ENCODE results near the gene NPLOC4.
A peak's percentile ranks its signal among the peaks of the same experiment; 100 is the strongest.

Gene NPLOC4

DNA sequence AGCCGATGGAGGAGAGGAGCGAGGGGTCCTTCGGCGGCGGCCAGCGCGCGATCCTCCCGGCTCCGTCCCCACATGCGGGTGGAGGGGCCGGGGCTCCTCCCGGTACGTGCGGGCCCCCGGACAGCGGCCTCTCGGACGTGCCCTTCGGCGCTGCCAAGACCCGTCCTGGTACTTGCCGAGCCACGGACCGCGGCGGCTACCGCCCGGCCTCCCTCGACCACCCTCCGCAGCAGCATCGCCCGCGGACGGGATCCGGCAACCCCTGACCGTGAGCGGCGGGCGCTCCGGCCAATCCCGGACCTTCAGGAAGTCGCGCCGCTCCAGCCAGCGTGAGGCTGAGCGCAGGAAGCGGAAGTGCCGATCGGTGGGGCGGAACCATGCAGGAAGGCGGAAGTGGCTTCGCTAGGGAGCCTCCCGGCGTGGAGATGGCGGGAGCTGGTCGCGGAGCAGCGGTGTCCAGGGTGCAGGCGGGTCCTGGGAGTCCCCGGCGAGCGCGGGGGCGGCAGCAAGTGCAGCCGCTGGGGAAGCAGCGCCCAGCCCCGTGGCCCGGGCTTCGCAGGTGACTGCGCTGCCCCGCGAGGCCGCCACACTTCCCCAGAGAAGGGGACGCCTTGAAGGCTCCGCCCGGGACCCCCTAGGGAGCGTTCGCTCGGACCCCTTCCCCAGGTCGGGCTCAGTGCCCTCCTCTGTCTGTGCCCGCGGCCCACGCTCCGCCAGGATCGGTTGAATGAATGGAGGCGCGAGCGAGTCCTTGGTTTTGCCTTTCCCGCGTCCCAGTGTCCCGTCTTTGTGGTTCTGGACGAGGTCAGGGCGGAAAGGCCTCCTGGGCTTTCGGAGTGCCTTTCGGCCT, 29.7 kb upstream of the NPLOC4 start, which contains the start of the genes CCDC137 and OXLD1 (continued):
- TF ChIP-seq ZXDB (tag by site-specific recombination; IDR thresholded peaks at IDR 0.05) (peak; percentile 75; the same call in 1 of the 2 replicates), ZNF423 (tag by site-specific recombination; IDR thresholded peaks at IDR 0.05) (peak; percentile 35; the same call in 1 of the 2 replicates), EGR2 (tag by site-specific recombination; IDR thresholded peaks at IDR 0.05; ENCODE audit: low read depth) (peak; percentile 56), RBAK (tag by site-specific recombination; IDR thresholded peaks at IDR 0.05) (no peak), ZNF785 (tag by site-specific recombination; IDR thresholded peaks at IDR 0.05) (0 out of 2 replicates have a peak, but pooled peaks have one; percentile 62), ZBTB7A (tag by site-specific recombination; IDR thresholded peaks at IDR 0.05; ENCODE audit: low read depth) (peak; percentile 74; the same call in 1 of the 2 replicates), ZFHX2 (tag by site-specific recombination; conservative IDR thresholded peaks at IDR 0.05) (peak; percentile 69), ZBTB20 (tag by site-specific recombination; IDR thresholded peaks at IDR 0.05) (peak; percentile 97), ZNF561 (tag by site-specific recombination; IDR thresholded peaks at IDR 0.05; ENCODE audit: borderline replicate concordance) (peak; percentile 78; the same call in 1 of the 2 replicates), GLIS1 (tag by site-specific recombination; IDR thresholded peaks at IDR 0.05) (peak; percentile 75), ELK4 (IDR thresholded peaks at IDR 0.05; ENCODE audit: borderline replicate concordance, low read depth, low read length) (peak; percentile 85; the same call in 1 of the 2 replicates), ZNF391 (tag by site-specific recombination; IDR thresholded peaks at IDR 0.05; ENCODE audit: borderline replicate concordance, low read depth) (no peak), SP7 (tag by site-specific recombination; IDR thresholded peaks at IDR 0.05) (0 out of 2 replicates have a peak, but pooled peaks have one; percentile 28), KLF16 (tag by site-specific recombination; IDR thresholded peaks at IDR 0.05) (peak; percentile 24; the same call in 1 of the 2 replicates), ZNF610 (tag by site-specific recombination; IDR thresholded peaks at IDR 0.05; ENCODE audit: borderline replicate concordance) (0 out of 2 replicates have a peak, but pooled peaks have one; percentile 12), ZBTB8A (tag by site-specific recombination; IDR thresholded peaks at IDR 0.05) (peak; percentile 49; the same call in 1 of the 2 replicates), ZNF10 (tag by site-specific recombination; IDR thresholded peaks at IDR 0.05) (peak; percentile 40; the same call in 1 of the 2 replicates), YY2 (tag by site-specific recombination; IDR thresholded peaks at IDR 0.05) (peak; percentile 92), ZNF600 (tag by site-specific recombination; IDR thresholded peaks at IDR 0.05) (peak; percentile 46), ZNF626 (tag by site-specific recombination; IDR thresholded peaks at IDR 0.05) (no peak), ZNF394 (tag by site-specific recombination; IDR thresholded peaks at IDR 0.05; ENCODE audit: borderline replicate concordance) (peak; percentile 42; the same call in 1 of the 2 replicates), ZNF366 (tag by site-specific recombination; conservative IDR thresholded peaks at IDR 0.05) (peak; percentile 58), ZNF660 (tag by site-specific recombination; IDR thresholded peaks at IDR 0.05) (peak; percentile 60), ZNF398 (tag by site-specific recombination; IDR thresholded peaks at IDR 0.05) (no peak), ZFP3 (tag by site-specific recombination; IDR thresholded peaks at IDR 0.05; ENCODE audit: low read depth) (no peak), ZNF211 (tag by site-specific recombination; IDR thresholded peaks at IDR 0.05; ENCODE audit: low read depth) (no peak)
- TF ChIP-seq, protein P1, sequence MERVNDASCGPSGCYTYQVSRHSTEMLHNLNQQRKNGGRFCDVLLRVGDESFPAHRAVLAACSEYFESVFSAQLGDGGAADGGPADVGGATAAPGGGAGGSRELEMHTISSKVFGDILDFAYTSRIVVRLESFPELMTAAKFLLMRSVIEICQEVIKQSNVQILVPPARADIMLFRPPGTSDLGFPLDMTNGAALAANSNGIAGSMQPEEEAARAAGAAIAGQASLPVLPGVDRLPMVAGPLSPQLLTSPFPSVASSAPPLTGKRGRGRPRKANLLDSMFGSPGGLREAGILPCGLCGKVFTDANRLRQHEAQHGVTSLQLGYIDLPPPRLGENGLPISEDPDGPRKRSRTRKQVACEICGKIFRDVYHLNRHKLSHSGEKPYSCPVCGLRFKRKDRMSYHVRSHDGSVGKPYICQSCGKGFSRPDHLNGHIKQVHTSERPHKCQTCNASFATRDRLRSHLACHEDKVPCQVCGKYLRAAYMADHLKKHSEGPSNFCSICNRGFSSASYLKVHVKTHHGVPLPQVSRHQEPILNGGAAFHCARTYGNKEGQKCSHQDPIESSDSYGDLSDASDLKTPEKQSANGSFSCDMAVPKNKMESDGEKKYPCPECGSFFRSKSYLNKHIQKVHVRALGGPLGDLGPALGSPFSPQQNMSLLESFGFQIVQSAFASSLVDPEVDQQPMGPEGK (tag by site-specific recombination; IDR thresholded peaks at IDR 0.05): peak; percentile 63
- TF ChIP-seq, protein P2, sequence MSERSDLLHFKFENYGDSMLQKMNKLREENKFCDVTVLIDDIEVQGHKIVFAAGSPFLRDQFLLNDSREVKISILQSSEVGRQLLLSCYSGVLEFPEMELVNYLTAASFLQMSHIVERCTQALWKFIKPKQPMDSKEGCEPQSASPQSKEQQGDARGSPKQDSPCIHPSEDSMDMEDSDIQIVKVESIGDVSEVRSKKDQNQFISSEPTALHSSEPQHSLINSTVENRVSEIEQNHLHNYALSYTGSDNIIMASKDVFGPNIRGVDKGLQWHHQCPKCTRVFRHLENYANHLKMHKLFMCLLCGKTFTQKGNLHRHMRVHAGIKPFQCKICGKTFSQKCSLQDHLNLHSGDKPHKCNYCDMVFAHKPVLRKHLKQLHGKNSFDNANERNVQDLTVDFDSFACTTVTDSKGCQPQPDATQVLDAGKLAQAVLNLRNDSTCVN (tag by site-specific recombination; optimal IDR thresholded peaks at IDR 0.05): peak; percentile 71

Measured in HEK293 (cell line).